SK-N-SH (cell line): Measurements from ENCODE around the gene ABCA9. TPM values are rescaled to one million over a fixed set of nuclear protein-coding genes. Genes with fewer than 3 reads are reported as not detected.

Experiments used
- CTCF ChIA-PET: fragments of 300-600, 350-600 bp; formaldehyde crosslinking; extraction: SDS; loops from one replicate; lab custom pipeline; 2021; lab: Yijun Ruan, JAX
- POLR2A ChIA-PET: fragments of 350-600 bp; sonication (Branson Sonifier 250); formaldehyde crosslinking; extraction: SDS; loops from one replicate; lab custom pipeline; 2020; ENCODE audit warnings: antibody characterized with exemption, inconsistent platforms; lab: Yijun Ruan, JAX
- DNase-seq: peaks from one replicate; pipeline ENCODE4 v3.0.0; 2012
- H2AFZ ChIP-seq: fragments of 200-600 bp; sonication (generic); 2 replicates; pipeline ENCODE4 v1.8.1; 2016; ENCODE audit warnings: antibody characterized with exemption, mild to moderate bottlenecking, low read depth
- H3F3A ChIP-seq: fragments of 200-600 bp; sonication (generic); replicated peaks from 2 replicates; pipeline ENCODE3; 2016; ENCODE audit warnings: antibody characterized with exemption, mild to moderate bottlenecking; ENCODE audit not compliant: insufficient read depth
- H3K27ac ChIP-seq, 2 experiments: fragments of 200-500 bp in 1 of 2; fragments of 200-600 bp in 1 of 2; sonication (Bioruptor generic) in 1 of 2; sonication (generic), shearing (Covaris generic) in 1 of 2; 2 replicates each; pipeline versions ENCODE4 v1.5.1 to v1.6.1; 2014 to 2016; ENCODE audit warnings: low read depth in 2 of 2, inconsistent platforms in 1 of 2, low read length in 1 of 2, mild to moderate bottlenecking in 1 of 2, mixed read lengths in 1 of 2
- H3K27me3 ChIP-seq: fragments of 200-600 bp; sonication (generic), shearing (Covaris generic); 2 replicates; pipeline ENCODE4 v1.6.1; 2016; ENCODE audit warnings: mixed run types; ENCODE audit not compliant: insufficient read depth
- H3K36me3 ChIP-seq, 2 experiments: fragments of 200-500 bp in 1 of 2; fragments of 200-600 bp in 1 of 2; sonication (Bioruptor generic) in 1 of 2; sonication (generic) in 1 of 2; replicated peaks in 1 of 2; 2 replicates each; pipeline versions ENCODE3 to v1.5.1; 2014 to 2016; ENCODE audit warnings: low read length in 1 of 2, mild to moderate bottlenecking in 1 of 2; ENCODE audit not compliant: insufficient read depth in 2 of 2, control insufficient read depth in 1 of 2
- H3K4me1 ChIP-seq, 2 experiments: fragments of 200-500 bp in 1 of 2; fragments of 200-600 bp in 1 of 2; sonication (Bioruptor generic) in 1 of 2; sonication (generic), shearing (Covaris generic) in 1 of 2; 2 replicates each; pipeline versions ENCODE4 v1.5.1 to v1.6.1; 2014 to 2016; ENCODE audit warnings: low read depth in 1 of 2, low read length in 1 of 2, mixed run types in 1 of 2; ENCODE audit not compliant: insufficient read depth in 2 of 2, control insufficient read depth in 1 of 2
- H3K4me2 ChIP-seq: fragments of 200-600 bp; sonication (generic), shearing (Covaris generic); 2 replicates; pipeline ENCODE4 v1.6.1; 2017; ENCODE audit warnings: mixed run types
- H3K4me3 ChIP-seq, 2 experiments: fragments of 200-500 bp in 1 of 2; fragments of 200-600 bp in 1 of 2; sonication (Bioruptor generic) in 1 of 2; sonication (generic), shearing (Covaris generic) in 1 of 2; 2 replicates each; pipeline versions ENCODE4 v1.5.1 to v1.8.1; 2014 to 2016; ENCODE audit warnings: low read depth in 2 of 2, inconsistent platforms in 1 of 2, low read length in 1 of 2, mild to moderate bottlenecking in 1 of 2, mixed read lengths in 1 of 2, moderate library complexity in 1 of 2
- H3K79me2 ChIP-seq: fragments of 200-600 bp; sonication (generic); 2 replicates; pipeline ENCODE4 v1.8.1; 2017; ENCODE audit warnings: mild to moderate bottlenecking; ENCODE audit not compliant: insufficient read depth
- H3K9ac ChIP-seq: fragments of 200-600 bp; sonication (generic); 2 replicates; pipeline ENCODE4 v1.6.1; 2017; ENCODE audit warnings: mixed run types
- H3K9me2 ChIP-seq: fragments of 200-600 bp; sonication (generic); 2 replicates; pipeline ENCODE4 v1.6.1; 2017; ENCODE audit warnings: mixed run types
- H3K9me3 ChIP-seq: fragments of 200-600 bp; sonication (generic); 2 replicates; pipeline ENCODE4 v1.6.1; 2017; ENCODE audit warnings: mixed run types, mild to moderate bottlenecking, moderate library complexity
- H4K20me1 ChIP-seq: fragments of 200-600 bp; sonication (generic); 2 replicates; pipeline ENCODE4 v1.6.1; 2017; ENCODE audit warnings: mild to moderate bottlenecking, mixed run types; ENCODE audit not compliant: insufficient read depth
- EP300 ChIP-seq, 2 experiments: IDR thresholded peaks; 2 replicates each; pipeline versions ENCODE4 v1.4.0 to v1.6.1; 2012; ENCODE audit warnings: borderline replicate concordance in 1 of 2, low read depth in 1 of 2, low read length in 1 of 2
- EZH2phosphoT487 ChIP-seq: fragments of 200-600 bp; sonication (generic); IDR thresholded peaks from 2 replicates; pipeline ENCODE4 v1.6.1; 2017; ENCODE audit warnings: low read depth, mixed run types, mild to moderate bottlenecking, antibody characterized with exemption, moderate library complexity, borderline replicate concordance
- FOSL2 ChIP-seq: IDR thresholded peaks from 2 replicates; pipeline ENCODE4 v1.4.0; 2012; ENCODE audit warnings: low read depth, mild to moderate bottlenecking, moderate library complexity, borderline replicate concordance
- FOXJ3 ChIP-seq: sonication (generic); formaldehyde crosslinking; IDR thresholded peaks from 2 replicates; pipeline ENCODE4 v1.5.1; 2020; ENCODE audit warnings: mild to moderate bottlenecking, missing genetic modification reagents
- JUND ChIP-seq: IDR thresholded peaks from 2 replicates; pipeline ENCODE4 v1.4.0; 2012
- NRF1 ChIP-seq: IDR thresholded peaks from 2 replicates; pipeline ENCODE4 v1.6.1; 2012; ENCODE audit warnings: low read depth, mild to moderate bottlenecking, low read length
- RAD21 ChIP-seq: IDR thresholded peaks from 2 replicates; pipeline ENCODE4 v1.6.1; 2012; ENCODE audit warnings: mild to moderate bottlenecking, low read length
- RCOR1 ChIP-seq: fragments of 150-350 bp; IDR thresholded peaks from 2 replicates; pipeline ENCODE4 v1.6.1; 2017; ENCODE audit warnings: antibody characterized with exemption, low read length
- RXRA ChIP-seq: IDR thresholded peaks from 2 replicates; pipeline ENCODE4 v1.4.0; 2012; ENCODE audit warnings: low read depth, mild to moderate bottlenecking, borderline replicate concordance
- SMC3 ChIP-seq: IDR thresholded peaks from 2 replicates; pipeline ENCODE4 v1.6.1; 2012; ENCODE audit warnings: low read depth, low read length, improper control_type of control experiment
- USF1 ChIP-seq: IDR thresholded peaks from 2 replicates; pipeline ENCODE4 v1.4.0; 2012; ENCODE audit warnings: low read depth, borderline replicate concordance
- YY1 ChIP-seq: IDR thresholded peaks from 2 replicates; pipeline ENCODE4 v1.4.0; 2012; ENCODE audit warnings: low read depth, mild to moderate bottlenecking
- WGBS: methylation state at CpG from one replicate; pipeline ENCODE4 v1.1.6; 2017; ENCODE audit warnings: low lambda C conversion rate; 5-methylcytosine and 5-hydroxymethylcytosine counted together
- polyA plus RNA-seq, 3 experiments: library from polyadenylated mRNA; depleted of rRNA; stranded (reverse); fragments of >200 nt; gene quantifications; 2 replicates each; pipeline ENCODE4 v1.2.3, GENCODE V29; 2012
- TF ChIP-seq, protein P1 (sequence below): IDR thresholded peaks from 2 replicates; pipeline ENCODE4 v1.6.1; 2012; ENCODE audit warnings: mild to moderate bottlenecking, low read depth, low read length, moderate library complexity
- TF ChIP-seq, protein P2 (sequence below): fragments of 150-350 bp; IDR thresholded peaks from 2 replicates; pipeline ENCODE4 v1.6.1; 2017; ENCODE audit warnings: antibody characterized with exemption, low read length, low read depth, borderline replicate concordance

Gene ABCA9
- polyA plus RNA-seq, 1 of the 3 experiments (the other 2 are of a cell fraction) = 0.07 TPM

DNA sequence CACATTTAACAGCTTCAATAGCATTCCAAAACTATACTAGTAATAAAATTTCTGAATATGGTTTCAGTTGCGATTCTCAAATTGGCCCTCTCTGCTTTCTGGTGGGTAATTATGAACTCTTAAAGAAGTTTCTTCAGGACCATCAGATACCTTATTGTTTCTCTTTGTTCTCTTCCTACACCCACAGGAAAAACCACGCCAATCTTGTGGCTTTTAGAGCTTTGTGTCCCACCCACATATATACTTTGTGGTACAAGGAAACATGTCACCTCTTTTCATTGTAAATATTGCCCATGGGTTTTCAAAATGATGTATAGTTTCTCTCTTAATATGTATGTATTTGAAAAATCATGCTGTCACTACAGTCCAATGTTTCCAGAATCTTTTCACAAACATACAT lies 12.1 kb downstream of the ABCA9 start:
- Histone ChIP-seq H3K4me1 (no peaks in the 10 kb centered on the region; a peak in 1 of 4 replicates), H3F3A (no peaks in the 10 kb centered on the region), H3K4me3 (no peak overlapping the region), H4K20me1 (no peaks in the 10 kb centered on the region), H3K27ac (no peak overlapping the region), H3K9me2 (no peaks in the 10 kb centered on the region), H3K9me3 (no peaks in the 10 kb centered on the region), H3K27me3 (no peaks in the 10 kb centered on the region), H3K79me2 (no peaks in the 10 kb centered on the region), H3K36me3 (no peaks in the 10 kb centered on the region), H2AFZ (no peak overlapping the region), H3K4me2 (no peak overlapping the region), H3K9ac (no peak overlapping the region)
- no peak for TF ChIP-seq NRF1
- no peak for TF ChIP-seq EP300 (IDR thresholded peaks at IDR 0.05; ENCODE audit: borderline replicate concordance in 1 of 2, low read depth in 1 of 2, low read length in 1 of 2)
- TF ChIP-seq, protein P1, sequence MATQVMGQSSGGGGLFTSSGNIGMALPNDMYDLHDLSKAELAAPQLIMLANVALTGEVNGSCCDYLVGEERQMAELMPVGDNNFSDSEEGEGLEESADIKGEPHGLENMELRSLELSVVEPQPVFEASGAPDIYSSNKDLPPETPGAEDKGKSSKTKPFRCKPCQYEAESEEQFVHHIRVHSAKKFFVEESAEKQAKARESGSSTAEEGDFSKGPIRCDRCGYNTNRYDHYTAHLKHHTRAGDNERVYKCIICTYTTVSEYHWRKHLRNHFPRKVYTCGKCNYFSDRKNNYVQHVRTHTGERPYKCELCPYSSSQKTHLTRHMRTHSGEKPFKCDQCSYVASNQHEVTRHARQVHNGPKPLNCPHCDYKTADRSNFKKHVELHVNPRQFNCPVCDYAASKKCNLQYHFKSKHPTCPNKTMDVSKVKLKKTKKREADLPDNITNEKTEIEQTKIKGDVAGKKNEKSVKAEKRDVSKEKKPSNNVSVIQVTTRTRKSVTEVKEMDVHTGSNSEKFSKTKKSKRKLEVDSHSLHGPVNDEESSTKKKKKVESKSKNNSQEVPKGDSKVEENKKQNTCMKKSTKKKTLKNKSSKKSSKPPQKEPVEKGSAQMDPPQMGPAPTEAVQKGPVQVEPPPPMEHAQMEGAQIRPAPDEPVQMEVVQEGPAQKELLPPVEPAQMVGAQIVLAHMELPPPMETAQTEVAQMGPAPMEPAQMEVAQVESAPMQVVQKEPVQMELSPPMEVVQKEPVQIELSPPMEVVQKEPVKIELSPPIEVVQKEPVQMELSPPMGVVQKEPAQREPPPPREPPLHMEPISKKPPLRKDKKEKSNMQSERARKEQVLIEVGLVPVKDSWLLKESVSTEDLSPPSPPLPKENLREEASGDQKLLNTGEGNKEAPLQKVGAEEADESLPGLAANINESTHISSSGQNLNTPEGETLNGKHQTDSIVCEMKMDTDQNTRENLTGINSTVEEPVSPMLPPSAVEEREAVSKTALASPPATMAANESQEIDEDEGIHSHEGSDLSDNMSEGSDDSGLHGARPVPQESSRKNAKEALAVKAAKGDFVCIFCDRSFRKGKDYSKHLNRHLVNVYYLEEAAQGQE = no peak
- no peak for TF ChIP-seq YY1
- TF ChIP-seq RXRA = no peak
- no peak for TF ChIP-seq USF1
- TF ChIP-seq JUND = no peak
- no peak for TF ChIP-seq EZH2phosphoT487
- no peak for TF ChIP-seq SMC3
- CTCF ChIA-PET = no interaction called here
- 7% methylated on average over 2 of the region's 2 CpGs for WGBS
- POLR2A ChIA-PET = no interaction called here
- no peak for DNase-seq

DNA sequence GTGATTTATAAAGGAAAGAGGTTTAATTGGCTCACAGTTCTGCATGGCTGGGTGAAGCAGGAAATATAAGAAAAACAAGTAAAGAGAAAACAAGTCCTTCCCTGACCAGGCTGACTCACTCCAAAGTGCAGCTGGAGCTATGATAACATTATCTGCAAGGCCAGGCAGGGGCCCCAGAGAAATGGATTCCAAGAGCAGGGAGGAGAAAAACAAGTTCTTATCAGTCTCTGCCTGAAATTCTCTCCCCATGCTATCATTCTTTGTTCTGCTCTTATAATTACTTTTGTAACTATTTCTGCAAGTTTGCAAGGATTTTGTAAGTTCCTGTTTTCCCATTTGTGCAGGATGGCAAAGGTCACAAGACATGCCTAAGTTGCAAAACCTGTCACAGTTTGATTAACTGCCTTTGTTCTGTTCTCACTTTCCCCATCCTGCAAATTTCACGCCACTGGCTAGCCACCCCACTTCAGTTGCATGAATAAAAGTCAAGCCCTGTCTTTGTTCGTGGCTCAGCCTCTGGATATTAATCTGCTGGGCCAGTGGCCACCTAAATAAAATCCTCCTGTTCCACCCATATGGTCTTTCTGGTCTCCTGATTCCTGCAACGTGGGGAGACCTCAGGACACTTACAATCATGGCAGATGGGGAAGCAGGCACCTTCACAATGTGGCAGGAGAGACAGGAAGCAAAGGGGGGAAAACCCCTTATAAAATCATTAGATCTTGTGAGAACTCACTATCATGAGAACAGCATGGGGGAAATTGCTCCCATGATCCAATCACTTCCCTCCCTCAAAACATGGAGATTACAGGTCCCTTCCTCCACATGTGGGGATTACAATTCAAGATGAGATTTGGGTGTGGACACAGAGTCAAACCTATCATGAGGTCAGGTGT lies 13.1 kb downstream of the ABCA9 start:
- Histone ChIP-seq H3K9ac (no peak overlapping the region), H3K4me3 (no peak overlapping the region), H4K20me1 (no peaks in the 10 kb centered on the region), H3K9me2 (no peaks in the 10 kb centered on the region), H3F3A (no peaks in the 10 kb centered on the region), H3K36me3 (no peaks in the 10 kb centered on the region), H3K79me2 (no peaks in the 10 kb centered on the region), H3K27ac (peak overlapping the region in 1 of 2 experiments; percentile 14; a peak in 1 of 4 replicates), H3K4me2 (no peak overlapping the region), H3K4me1 (no peaks in the 10 kb centered on the region; a peak in 1 of 4 replicates), H3K9me3 (no peaks in the 10 kb centered on the region), H2AFZ (peak overlapping the region; percentile 51; the same call in 1 of the 2 replicates), H3K27me3 (no peaks in the 10 kb centered on the region)
- 1% methylated on average over 3 of the region's 3 CpGs for WGBS
- DNase-seq = no peak
- ChIA-PET POLR2A (no interaction called here), CTCF (no interaction called here)
- TF ChIP-seq RAD21 = no peak
- no peak for TF ChIP-seq FOSL2
- TF ChIP-seq SMC3 = no peak
- TF ChIP-seq FOXJ3 (CRISPR knock-in tag) = no peak
- no peak for TF ChIP-seq RCOR1
- TF ChIP-seq EZH2phosphoT487 = no peak
- TF ChIP-seq, protein P1 = no peak
- TF ChIP-seq NRF1 = no peak
- TF ChIP-seq, protein P2, sequence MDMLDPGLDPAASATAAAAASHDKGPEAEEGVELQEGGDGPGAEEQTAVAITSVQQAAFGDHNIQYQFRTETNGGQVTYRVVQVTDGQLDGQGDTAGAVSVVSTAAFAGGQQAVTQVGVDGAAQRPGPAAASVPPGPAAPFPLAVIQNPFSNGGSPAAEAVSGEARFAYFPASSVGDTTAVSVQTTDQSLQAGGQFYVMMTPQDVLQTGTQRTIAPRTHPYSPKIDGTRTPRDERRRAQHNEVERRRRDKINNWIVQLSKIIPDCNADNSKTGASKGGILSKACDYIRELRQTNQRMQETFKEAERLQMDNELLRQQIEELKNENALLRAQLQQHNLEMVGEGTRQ = no peak
- TF ChIP-seq JUND = no peak
